Osteocyte (in vitro differentiated cells): ENCODE results near the gene ZNF462. TPM values are rescaled to one million over a fixed set of nuclear protein-coding genes. Genes with fewer than 3 reads are reported as not detected.
"Not testable (repeated sequence)": the region's sequence is repeated elsewhere in the genome, so short reads cannot be mapped to it uniquely, and the experiment has no call there.

Experiments used
- DNase-seq: peaks from one replicate; pipeline ENCODE4 v3.0.0; 2021; ENCODE audit warnings: mixed read lengths; ENCODE audit not compliant: unreplicated experiment; ENCODE audit errors: extremely low spot score
- H3K27ac Mint-ChIP-seq: one replicate; pipeline ENCODE4 v1.8.0; 2021; ENCODE audit warnings: mild to moderate bottlenecking, mixed read lengths; ENCODE audit not compliant: unreplicated experiment
- H3K27me3 Mint-ChIP-seq: one replicate; pipeline ENCODE4 v1.8.0; 2021; ENCODE audit warnings: mixed read lengths; ENCODE audit not compliant: unreplicated experiment
- H3K36me3 Mint-ChIP-seq: one replicate; pipeline ENCODE4 v1.8.0; 2021; ENCODE audit warnings: mixed read lengths; ENCODE audit not compliant: unreplicated experiment
- H3K4me1 Mint-ChIP-seq: one replicate; pipeline ENCODE4 v1.8.0; 2021; ENCODE audit warnings: mixed read lengths; ENCODE audit not compliant: unreplicated experiment
- H3K4me3 Mint-ChIP-seq: one replicate; pipeline ENCODE4 v1.8.0; 2021; ENCODE audit warnings: mild to moderate bottlenecking, moderate library complexity, mixed read lengths; ENCODE audit not compliant: unreplicated experiment
- H3K9me3 Mint-ChIP-seq: one replicate; pipeline ENCODE4 v1.8.0; 2021; ENCODE audit warnings: mixed read lengths; ENCODE audit not compliant: unreplicated experiment
- total RNA-seq: library from RNA; stranded (reverse); gene quantifications from 2 replicates; pipeline ENCODE4 v1.2.1, GENCODE V29; 2021
- TF ChIP-seq, protein P1 (sequence below): fragments of 200-600 bp; sonication (generic); IDR thresholded peaks from 2 replicates; pipeline ENCODE4 v1.5.0; 2021; ENCODE audit warnings: antibody characterized with exemption, mild to moderate bottlenecking, moderate library complexity

The ZNF462 gene
- total RNA-seq, 1 donor from 2014 or later = 55.0 TPM

GRCh38 chr9:106892632-106893031 is 29.7 kb downstream of the ZNF462 start:
- H3K4me1 Mint-ChIP-seq = peaks cover 85% of the 10 kb centered on the region
- DNase-seq = peak; percentile 88
- peak overlapping the region; percentile 90 for H3K27ac Mint-ChIP-seq
- H3K27me3 Mint-ChIP-seq = no peaks in the 10 kb centered on the region
- H3K9me3 Mint-ChIP-seq = no peaks in the 10 kb centered on the region
- H3K4me3 Mint-ChIP-seq = no peak overlapping the region
- TF ChIP-seq, protein P1, sequence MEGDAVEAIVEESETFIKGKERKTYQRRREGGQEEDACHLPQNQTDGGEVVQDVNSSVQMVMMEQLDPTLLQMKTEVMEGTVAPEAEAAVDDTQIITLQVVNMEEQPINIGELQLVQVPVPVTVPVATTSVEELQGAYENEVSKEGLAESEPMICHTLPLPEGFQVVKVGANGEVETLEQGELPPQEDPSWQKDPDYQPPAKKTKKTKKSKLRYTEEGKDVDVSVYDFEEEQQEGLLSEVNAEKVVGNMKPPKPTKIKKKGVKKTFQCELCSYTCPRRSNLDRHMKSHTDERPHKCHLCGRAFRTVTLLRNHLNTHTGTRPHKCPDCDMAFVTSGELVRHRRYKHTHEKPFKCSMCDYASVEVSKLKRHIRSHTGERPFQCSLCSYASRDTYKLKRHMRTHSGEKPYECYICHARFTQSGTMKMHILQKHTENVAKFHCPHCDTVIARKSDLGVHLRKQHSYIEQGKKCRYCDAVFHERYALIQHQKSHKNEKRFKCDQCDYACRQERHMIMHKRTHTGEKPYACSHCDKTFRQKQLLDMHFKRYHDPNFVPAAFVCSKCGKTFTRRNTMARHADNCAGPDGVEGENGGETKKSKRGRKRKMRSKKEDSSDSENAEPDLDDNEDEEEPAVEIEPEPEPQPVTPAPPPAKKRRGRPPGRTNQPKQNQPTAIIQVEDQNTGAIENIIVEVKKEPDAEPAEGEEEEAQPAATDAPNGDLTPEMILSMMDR = no peak
- no peaks in the 10 kb centered on the region for H3K36me3 Mint-ChIP-seq

GRCh38 chr9:106893088-106893487 is 30.1 kb downstream of the ZNF462 start:
- H3K27me3 Mint-ChIP-seq = no peaks in the 10 kb centered on the region
- H3K27ac Mint-ChIP-seq = peak overlapping the region; percentile 90

GRCh38 chr9:106896695-106897094 is 33.7 kb downstream of the ZNF462 start:
- H3K36me3 Mint-ChIP-seq = peaks cover 14% of the 10 kb centered on the region
- H3K4me3 Mint-ChIP-seq = no peak overlapping the region
- H3K9me3 Mint-ChIP-seq = peaks cover 13% of the 10 kb centered on the region
- TF ChIP-seq, protein P1 = no peak
- peaks cover 68% of the 10 kb centered on the region for H3K4me1 Mint-ChIP-seq
- DNase-seq = no peak
- H3K27me3 Mint-ChIP-seq = no peaks in the 10 kb centered on the region
- peak overlapping the region; percentile 70 for H3K27ac Mint-ChIP-seq

More at GRCh38 chr9:106893088-106893487, 30.1 kb downstream of the ZNF462 start:
- TF ChIP-seq, protein P1 = no peak
- DNase-seq = no peak
- peaks cover 90% of the 10 kb centered on the region for H3K4me1 Mint-ChIP-seq
- H3K9me3 Mint-ChIP-seq = no peaks in the 10 kb centered on the region
- no peak overlapping the region for H3K4me3 Mint-ChIP-seq
- no peaks in the 10 kb centered on the region for H3K36me3 Mint-ChIP-seq

DNA sequence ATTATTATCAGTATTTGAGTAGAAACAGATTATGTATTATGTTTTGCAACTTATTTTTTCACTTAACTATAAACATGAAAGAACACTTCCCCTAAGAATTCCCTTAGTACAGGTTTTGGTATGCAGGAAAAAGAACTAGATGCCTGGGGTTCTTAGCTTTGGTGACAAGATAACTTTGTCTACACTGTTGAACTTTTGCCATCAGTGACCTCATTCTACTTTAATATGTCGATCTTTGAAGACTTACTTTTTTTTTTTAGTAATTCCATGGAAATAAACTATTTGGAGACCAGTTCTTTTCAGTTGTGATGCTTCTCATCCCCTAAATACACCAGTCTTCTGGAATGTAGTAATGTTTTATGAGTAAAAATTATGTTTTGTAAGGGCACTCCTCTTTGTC is 34.3 kb downstream of the ZNF462 start:
- Mint-ChIP-seq H3K27me3 (no peaks in the 10 kb centered on the region), H3K9me3 (peaks cover 17% of the 10 kb centered on the region), H3K36me3 (peaks cover 14% of the 10 kb centered on the region), H3K27ac (peak overlapping the region; percentile 70), H3K4me1 (peaks cover 63% of the 10 kb centered on the region), H3K4me3 (no peak overlapping the region)
- no peak for DNase-seq
- TF ChIP-seq, protein P1 = no peak

- H3K4me3 Mint-ChIP-seq = no peak overlapping the region
- DNase-seq = no peak
- peaks cover 57% of the 10 kb centered on the region for H3K4me1 Mint-ChIP-seq
- peaks cover 16% of the 10 kb centered on the region for H3K36me3 Mint-ChIP-seq
- H3K27ac Mint-ChIP-seq = no peak overlapping the region
- H3K9me3 Mint-ChIP-seq = peaks cover 21% of the 10 kb centered on the region
- TF ChIP-seq, protein P1 = no peak
- no peaks in the 10 kb centered on the region for H3K27me3 Mint-ChIP-seq
These were observed 34.8 kb downstream of the ZNF462 start for GRCh38 chr9:106897751-106898150.

DNA sequence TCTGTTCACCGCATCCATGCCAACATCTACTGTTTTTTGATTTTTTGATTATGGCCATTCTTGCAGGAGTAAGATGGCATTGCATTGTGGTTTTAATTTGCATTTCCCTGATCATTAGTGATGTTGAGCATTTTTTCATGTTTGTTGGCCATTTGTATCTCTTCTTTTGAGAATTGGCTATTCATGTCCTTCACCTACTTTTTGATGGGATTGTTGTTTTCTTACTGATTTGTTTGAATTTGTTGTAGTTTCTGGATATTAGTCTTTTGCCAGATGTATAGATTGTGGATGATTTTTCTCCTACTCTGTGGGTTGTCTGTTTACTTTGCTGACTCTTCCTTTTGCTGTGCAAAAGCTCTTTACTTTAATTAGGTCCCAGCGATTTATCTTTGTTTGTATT is 37.6 kb downstream of the ZNF462 start:
- not testable (repeated sequence) for DNase-seq, H3K27me3 Mint-ChIP-seq, H3K27ac Mint-ChIP-seq, H3K4me3 Mint-ChIP-seq
- H3K4me1 Mint-ChIP-seq = peaks cover 35% of the 10 kb centered on the region
- H3K36me3 Mint-ChIP-seq = peaks cover 27% of the 10 kb centered on the region
- peaks cover 34% of the 10 kb centered on the region for H3K9me3 Mint-ChIP-seq
